CD4-positive, alpha-beta T cell treated with Interleukin-4 for 1 hour (primary cell): ENCODE data around the gene C11orf97.
A peak's percentile ranks its signal among the peaks of the same experiment; 100 is the strongest.
"Not testable (repeated sequence)": the region's sequence is repeated elsewhere in the genome, so short reads cannot be mapped to it uniquely, and the experiment has no call there.

Experiments
- DNase-seq, 2 donors: peaks; one replicate each; pipeline ENCODE4 v3.0.0-alpha.2; 2020 to 2022

Gene C11orf97, protein sequence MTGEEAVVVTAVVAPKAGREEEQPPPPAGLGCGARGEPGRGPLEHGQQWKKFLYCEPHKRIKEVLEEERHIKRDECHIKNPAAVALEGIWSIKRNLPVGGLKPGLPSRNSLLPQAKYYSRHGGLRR

DNA sequence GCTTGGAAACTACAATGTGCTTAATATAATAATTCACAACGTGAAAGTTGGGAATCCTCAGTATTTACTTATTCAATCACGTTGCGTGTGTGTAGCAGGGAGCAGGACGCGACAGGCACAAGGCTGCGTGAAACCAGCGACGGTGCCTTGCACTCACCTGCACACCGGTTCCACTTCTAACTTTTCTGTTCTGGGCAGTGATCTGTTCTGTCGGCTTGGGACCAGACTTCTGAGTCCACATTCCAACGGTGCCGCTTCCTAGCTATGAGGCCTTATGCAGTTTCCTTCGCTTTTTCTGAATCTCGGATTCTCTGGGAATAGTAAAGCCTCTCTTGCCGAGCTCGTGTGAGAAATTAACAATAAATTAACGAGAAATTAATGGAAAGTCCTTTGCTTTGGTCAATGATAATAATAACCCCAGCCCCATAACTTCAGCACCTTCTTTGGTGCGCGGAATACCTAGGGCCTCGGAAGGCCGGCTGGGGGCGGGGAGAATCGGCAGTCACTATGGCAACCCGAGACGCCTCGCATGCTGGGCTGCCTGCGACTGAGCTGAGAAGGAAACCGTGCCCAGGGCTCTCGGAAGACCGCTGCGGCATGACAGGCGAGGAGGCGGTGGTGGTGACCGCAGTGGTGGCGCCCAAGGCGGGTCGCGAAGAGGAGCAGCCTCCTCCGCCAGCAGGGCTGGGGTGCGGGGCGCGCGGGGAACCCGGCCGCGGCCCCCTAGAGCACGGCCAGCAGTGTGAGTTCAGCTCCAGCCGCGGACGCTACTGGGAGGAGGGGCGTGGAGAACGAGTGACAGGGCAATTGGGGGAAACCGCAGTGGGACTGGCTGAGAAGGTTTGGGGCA, at the start of gene C11orf97:
TSS of gene C11orf97 (plus strand) at position 530 of the 850 bp plus-strand sequence. CDS start at position 598, 68 bp downstream.
- peak; percentile 59 to 63 for DNase-seq

DNA sequence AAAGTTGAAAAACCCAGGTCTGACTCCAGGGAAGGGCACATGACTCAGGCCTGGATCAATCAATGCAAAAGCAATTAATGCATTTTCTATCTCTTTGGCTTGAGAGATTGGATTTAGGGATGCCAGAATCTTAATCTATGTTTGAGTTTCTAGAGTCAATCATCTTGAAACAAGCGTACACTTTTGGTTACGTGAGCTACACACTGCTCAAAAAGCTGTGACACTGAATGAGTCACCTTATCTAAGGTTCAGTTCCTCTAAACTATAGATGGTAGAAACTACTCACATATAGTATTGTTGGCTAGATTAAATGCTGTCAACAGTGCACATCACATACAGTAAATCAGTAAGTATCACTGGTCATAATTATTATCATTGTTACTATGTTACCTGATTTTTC, 42.8 kb upstream of the C11orf97 start:
- DNase-seq: no peak

DNA sequence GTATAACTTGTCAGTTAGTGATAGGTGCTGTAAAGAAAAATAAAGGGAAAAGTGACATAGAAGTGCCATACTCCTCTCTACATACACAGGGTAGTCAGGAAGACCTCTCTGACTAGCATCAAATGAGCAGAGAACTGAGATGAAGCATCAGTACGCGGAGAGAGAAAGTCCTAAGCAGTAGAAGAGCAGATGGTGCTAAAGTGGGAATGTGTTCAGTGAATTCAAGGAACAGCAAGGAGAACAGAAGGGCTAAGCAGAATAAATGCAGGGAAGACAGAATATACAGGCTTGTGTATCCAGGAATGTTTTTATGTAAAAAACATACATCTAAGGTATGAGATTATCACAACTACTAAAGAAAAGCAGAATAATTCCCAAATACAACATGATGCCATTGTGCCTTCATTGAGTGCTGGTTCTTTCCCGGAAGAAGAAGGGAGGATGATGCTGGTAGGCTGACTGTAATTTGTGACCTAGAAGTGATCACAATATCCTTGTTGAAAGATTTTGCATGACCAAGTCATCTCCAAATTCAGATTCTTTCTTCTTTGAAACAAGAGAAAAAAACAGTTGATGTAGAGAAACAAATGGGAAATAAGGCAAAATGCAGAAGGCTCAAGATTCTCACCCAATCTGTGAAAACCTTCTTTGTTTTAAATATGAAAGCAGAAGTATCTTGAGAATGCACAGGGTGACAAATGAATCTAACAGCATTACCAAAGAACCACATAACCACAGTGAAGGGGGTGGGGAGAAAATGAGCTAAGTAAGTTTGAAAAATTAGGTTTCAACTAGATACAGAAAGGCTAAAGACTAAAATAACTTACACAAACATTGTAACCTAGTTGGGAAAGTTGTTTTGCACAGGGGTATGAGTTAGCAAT, 39.1 kb upstream of the C11orf97 start:
- DNase-seq: peak in 1 of 2 donors; percentile 42

DNA sequence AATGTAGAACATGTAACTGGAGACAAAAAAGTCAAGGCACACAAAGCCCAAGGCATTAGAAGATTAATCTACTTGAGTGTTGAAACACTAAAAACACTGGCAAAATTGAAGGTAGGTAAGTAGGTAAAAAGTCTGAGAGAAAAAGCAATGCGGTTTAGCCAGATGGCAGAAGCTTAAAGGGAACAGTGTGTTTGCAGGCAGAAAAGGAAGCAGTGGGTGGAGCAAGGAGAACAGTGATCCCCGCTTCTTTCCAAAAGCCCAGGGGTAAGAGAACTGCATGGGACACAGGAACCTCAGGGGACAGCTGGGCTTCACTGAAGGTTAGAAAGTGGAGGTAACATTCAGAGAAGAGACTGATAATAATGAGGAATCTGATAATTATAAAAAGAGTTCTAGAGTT, 34.6 kb upstream of the C11orf97 start:
- no peak for DNase-seq

DNA sequence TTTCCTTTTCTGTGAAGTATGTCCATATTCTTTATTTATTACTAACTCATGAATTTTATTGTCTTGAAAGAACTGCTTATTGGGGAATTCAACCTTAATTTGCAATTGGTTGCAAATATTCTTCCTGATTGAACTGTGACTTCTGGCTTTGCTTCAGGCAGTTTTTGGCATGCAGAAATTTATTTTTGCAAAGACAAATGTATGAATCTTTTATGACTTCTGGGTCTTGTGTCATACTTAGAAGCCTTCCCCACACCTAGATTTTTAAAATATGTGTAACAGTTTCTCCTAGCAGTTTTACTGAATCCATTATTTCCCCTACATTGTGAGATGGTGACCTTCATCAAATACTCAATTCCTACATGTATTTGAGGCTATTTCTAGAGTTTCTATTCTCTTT, 30.9 kb upstream of the C11orf97 start:
- no peak for DNase-seq

DNA sequence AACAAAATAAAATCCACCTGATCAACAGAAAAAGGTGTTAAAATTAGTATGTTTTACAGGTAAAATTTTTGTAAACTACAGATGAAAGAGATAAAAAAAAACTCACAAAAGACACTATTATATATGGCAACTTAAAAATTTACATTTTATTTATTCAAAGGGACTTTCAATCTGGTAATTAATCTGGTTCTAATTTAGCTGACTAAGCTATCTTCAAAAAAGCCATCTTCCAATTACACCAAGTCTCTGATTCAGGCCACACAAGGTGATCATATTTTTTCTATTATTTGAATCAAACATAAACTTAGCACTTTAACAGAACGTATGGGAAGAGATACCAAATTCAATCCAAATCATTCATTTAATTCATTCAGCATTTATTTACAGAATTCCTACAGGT, 26.2 kb upstream of the C11orf97 start:
- DNase-seq: no peak

DNA sequence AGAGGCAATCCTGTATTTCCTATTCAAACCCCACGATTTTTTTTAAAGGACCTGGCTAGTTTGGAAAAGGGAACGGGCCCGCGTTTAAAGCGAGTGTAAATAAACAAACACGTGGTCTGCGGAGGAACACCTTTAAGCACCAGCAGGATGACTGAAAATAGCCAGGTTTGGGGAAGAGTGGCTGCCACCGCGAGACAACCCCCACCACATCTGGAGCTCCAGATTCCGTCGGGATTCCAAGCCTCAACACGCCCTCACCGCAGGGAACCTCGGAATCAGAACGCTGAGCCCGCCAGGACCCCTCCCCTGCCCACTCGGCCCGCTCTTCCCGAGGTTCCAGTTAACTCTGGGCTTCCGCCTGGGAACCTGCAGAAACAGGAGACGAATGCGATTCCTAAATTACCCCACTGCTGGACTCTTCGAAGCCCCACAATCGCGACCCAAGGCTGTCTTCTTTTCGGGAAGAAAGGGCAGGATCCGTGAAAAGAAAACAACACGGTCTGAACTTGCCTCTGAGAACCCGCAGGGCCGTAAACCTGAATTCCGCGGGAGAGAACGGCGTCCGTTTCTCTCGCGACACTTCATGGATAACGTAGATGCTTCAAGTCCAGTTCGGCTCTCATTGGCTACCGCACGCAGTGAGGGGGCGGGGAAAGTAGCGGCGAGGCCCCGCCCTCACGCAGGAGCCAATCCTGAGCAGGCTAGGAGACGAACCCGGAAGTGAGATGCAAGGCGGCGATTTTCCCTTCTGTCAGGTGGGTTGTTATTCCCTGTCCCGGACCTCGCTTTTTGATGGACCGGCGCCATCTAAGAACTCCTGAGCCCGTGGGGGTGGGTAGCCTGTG, 18.8 kb upstream of the C11orf97 start, which contains the start of the genes ANKRD49 and MRE11:
TSS of gene ANKRD49 (plus strand) at position 704 of the 845 bp plus-strand sequence. CDS start 2,710 bp downstream, outside the sequence.
TSS of gene MRE11 (minus strand) at position 564 of the 845 bp plus-strand sequence. CDS start 1,043 bp downstream, outside the sequence.
- peak; percentile 97 to 98 for DNase-seq

DNA sequence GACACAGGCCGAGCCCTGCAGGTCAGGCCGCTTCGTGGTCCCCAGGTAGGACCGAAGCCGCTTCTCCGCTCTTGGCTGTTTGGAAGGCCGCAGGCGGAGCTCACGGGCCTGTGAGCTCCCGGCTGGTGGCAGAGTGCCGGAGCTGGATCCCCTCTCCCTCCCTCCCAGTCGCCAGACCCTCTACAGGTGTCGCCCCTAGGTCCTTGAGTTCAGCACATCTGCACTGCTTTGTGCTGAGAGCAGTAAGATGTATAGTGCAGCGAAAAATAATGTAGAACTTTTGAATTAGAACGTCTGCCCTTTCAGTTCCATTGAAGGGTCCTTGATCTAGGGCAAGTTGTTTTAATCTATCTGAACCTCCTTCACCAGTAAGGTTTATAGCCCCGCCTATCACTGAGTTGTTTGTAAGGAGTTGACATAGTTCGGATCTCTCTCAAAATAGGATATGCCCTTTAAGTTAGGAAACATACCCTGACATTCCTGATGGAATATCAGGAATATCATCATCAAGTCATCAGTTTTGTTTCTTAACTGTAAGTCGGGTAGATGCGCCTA, 18.1 kb upstream of the C11orf97 start:
- DNase-seq: no peak

DNA sequence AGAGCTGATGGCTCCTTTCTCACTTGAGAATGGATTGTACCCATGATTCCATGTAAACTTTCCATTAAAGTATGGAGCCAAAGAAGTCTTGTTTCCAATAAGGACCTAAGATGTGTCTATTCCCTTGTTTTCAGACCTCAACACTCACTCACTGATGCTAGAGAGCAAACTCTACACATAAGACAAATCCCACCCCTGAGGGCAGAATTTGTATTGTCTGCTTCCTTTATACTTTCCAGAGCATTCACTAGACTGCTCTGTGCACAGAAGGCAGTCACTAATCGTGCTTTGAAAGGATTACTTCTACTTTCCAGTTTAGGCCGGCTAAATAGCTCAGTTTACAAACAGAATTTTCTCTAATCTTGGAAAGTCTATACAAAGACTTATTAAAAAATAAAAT, 12.1 kb upstream of the C11orf97 start:
- DNase-seq: no peak

DNA sequence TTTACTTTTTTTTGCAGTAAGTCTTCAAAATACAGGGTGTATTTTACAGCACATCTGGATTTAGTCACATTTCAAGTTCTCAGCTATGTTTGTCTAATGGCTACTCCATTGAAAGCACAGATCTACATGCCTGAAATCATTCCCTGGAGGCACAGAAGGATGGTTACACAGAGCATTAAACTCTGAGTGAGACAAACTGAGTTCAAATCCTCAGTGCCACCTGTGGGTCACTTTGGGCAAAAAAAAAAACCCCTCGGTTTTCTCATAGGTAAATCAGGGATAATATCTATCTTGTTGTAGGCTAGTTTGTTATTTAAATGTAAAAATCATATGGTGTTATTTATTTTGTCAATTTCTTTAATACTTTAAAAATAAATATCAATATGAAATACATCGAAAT, 10.7 kb upstream of the C11orf97 start:
- DNase-seq: no peak

DNA sequence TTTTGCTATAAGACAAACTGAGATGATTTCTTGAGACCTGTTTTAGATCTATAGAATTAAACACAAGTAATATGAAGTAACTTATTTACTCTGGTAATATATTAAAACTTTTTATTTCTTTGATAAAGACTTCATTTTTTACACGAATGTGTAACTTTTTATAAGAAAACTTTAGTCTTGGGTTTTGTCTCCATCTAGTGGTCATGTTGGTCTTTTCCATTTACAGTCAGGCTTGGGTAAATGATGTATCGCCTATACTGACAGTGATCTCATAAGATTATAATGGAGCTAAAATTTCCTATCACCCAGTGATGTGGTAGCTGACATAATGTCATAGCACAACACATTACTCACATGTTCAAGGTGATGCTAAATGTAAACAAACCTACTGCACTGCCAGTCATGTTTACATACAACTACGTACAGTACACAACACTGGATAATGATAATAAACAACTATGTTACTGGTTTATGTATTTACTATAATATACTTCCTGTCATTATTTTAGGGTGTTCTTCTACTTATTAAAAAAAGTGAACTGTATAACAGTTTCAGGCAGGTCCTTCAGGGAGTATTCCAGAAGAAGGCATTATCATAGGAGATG, 7.5 kb upstream of the C11orf97 start:
- peak in 1 of 2 donors; percentile 68 for DNase-seq

DNA sequence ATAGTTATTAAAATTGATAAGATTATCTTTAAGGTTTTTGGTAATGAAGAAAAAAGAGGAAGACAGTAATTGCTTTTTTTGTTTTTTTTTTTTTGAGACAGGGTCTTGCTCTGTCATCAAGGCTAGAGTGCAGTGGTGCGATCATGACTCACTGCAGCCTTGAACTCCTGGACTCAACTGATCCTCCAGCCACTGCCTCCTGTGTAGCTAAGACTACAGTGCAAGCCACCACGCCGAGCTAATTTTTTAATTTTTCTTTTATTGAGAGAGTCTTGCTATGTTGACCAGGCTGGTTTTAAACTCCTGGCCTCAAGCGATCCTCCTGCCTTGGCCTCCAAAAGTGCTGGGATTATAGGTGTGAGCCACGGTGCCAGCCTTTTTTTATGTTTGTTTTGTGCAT, 5.7 kb upstream of the C11orf97 start:
- not testable (repeated sequence) for DNase-seq

DNA sequence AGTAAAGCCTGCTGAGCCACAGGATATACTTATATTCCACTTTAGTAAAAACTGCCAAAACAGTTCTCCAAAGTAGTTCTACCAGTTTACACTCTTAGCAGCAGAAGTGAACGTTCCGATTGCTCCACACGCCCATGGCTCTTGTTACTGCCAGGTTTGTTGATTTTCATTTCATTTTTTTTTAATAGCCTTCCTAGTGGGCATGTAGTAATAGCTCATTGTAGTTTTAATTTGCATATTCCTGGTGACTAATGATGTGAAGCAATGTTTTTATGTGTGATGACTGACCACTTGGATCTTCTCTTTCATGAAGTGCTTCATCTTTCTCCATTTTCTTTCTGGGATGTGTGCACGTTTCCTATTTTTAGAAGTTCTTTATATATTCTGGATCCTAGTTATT, 4.8 kb upstream of the C11orf97 start:
- DNase-seq: no peak

DNA sequence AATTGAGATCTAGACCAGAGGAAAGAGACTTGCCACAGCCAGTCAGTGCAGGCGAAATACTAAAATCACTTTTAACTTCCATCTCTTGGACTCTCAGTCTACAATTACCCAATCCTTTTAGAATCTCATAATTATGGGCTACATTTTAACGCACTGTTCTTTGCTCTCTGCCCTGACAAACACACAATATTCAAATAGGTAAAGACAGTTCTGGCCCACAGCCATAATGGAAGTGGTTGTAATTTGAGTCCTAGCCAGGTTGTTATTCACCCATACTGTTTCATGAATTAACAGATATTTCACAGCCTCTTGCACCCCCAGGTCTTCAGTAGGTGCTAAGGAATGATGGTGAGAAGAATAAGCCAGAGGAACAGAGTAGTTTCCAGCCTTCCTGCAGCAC, 830 bp downstream of the C11orf97 start:
- no peak for DNase-seq

DNA sequence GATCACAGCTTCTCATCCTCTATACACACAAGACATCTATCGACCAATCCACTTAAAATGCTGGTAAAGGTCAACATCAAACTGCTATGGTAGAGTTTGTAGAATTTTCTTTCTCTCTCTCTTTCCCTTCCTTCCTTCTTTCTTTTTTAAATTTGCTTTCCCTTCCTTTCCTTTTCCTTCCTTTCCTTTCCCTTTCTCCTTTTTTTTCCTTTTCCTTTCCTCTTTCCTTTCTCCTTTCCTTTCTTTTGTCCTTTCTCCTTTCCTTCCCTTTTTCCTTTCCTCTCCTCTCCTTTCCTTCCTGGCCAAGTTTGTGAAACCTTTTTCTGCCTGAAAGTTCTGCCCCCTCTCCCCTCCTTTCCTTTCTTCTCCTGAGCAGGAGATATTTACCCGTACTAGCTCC, 3.1 kb downstream of the C11orf97 start:
- DNase-seq: no peak

DNA sequence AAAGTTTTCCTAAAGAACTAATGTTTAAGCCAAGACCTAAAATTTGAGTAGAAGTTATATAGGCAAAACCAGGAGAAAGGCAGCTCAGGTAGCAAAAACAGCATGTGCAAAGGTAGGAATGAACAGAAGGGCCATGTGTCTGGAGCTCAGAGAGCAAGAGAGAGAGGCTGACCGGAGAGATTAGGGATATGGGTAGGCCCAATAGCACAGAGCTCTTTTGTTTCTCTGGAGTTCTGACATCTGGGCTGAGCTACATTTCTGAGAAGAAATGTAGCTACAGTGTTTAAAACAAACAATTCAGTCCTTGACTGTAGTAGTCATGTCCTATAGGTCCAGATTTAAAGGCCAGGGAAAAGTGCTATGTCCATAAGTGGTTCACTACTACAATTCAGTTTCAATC, 4.5 kb downstream of the C11orf97 start:
- DNase-seq: no peak

DNA sequence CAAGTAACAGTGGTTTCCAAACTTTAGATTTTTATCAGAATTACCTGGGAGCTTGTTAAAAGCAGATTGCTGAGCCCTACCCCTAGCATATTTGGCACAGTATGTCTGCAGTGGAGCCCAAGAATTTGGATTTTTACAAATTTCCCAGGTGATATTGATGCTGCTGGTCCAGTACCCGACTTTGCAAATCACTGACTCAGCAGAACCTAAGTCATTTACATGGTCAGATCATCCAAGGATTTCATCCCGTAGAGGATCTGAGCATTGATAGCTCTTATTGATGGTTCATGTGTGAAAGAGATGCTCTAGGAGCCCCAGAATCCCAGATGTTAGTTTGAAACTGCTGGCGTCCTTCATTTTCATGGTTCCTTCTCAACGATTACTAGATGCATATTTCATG, 6.0 kb downstream of the C11orf97 start:
- no peak for DNase-seq

DNA sequence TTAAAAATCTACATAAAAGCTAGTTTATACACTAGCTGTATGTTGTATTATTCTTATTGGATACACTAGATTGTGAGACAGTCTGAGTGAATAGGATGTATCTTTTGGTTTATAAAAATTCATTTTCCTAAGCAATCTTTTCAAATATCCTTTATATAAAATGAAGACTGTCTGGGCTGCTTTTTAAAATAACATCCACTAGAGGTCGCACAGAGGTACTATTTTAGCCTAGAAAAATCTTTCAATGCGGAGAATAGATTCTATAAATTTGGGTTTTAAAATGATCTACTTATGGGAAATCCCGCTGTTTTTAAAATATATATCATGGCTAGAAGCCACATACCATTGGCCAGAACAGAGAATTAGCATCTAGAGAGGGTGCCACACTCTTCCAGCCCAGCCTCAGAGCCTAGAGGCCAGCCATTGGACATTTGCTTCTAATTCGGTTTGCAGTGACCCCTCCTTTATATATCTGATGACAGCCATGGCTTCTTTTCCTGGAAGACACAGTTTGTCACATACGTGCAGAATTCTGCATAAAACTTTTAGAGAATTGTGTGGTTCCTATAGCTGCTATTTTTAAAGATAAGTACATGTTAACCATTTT, 7.3 kb downstream of the C11orf97 start:
- peak in 1 of 2 donors; percentile 49 for DNase-seq

DNA sequence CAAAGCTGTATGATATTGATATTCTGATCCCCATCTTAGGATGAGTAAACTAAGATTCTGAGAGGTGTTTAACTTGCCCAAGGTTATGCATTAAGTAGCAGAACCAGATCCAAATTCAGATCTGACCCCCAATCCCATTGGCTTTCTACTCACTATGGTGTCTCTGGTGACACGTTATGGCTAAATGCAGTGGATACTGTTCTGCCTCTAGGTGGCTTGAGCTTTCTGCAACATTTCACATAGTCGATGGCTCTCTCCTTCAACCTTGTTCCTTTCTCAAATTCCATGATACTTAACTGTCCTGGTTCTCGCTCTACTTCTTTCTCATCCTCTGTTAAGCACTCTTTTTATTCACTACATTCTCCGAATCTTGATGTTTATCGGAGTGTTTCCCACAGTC, 9.4 kb downstream of the C11orf97 start:
- DNase-seq: no peak

DNA sequence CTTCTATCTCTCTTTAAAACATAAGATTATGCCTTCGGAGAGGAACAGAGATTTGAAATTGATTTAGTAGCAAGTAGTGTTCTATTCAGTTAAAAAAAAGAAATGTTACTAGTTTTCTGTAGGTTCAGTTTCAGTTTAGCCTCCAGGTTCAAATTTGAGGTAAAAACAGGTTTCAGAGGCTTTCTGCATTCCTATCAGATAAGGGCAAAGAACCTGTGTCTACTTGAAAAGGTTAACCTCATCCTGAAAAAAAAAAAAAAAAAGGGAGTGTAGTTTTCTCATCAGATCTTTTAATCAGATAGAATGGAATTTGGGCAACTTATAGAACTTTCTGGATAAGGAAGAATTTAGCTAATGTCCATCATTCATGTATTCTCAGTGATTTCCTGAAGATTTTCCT, 12.1 kb downstream of the C11orf97 start:
- no peak for DNase-seq
